GM10248 (cell line): Measurements from ENCODE around the gene HIVEP2.
A peak's percentile ranks its signal among the peaks of the same experiment; 100 is the strongest.

ENCODE experiments used
- CTCF ChIA-PET: fragments of 300-600 bp; sonication (Branson Sonifier 250); formaldehyde crosslinking; extraction: SDS; loops from one replicate; lab custom pipeline; 2021; ENCODE audit warnings: antibody characterized with exemption; lab: Yijun Ruan, JAX
- POLR2A ChIA-PET: fragments of 350-650 bp; sonication (Branson Sonifier 250); formaldehyde crosslinking; extraction: SDS; loops from one replicate; lab custom pipeline; 2020; ENCODE audit warnings: antibody characterized with exemption; lab: Yijun Ruan, JAX
- DNase-seq: peaks from one replicate; pipeline ENCODE4 v3.0.0; 2012; ENCODE audit errors: extremely low spot score
- CTCF ChIP-seq: IDR thresholded peaks from 2 replicates; pipeline ENCODE4 v1.5.1; 2012; ENCODE audit warnings: mild to moderate bottlenecking, low read depth; ENCODE audit errors: extremely low read depth, missing control alignments, control extremely low read depth

The HIVEP2 gene

DNA sequence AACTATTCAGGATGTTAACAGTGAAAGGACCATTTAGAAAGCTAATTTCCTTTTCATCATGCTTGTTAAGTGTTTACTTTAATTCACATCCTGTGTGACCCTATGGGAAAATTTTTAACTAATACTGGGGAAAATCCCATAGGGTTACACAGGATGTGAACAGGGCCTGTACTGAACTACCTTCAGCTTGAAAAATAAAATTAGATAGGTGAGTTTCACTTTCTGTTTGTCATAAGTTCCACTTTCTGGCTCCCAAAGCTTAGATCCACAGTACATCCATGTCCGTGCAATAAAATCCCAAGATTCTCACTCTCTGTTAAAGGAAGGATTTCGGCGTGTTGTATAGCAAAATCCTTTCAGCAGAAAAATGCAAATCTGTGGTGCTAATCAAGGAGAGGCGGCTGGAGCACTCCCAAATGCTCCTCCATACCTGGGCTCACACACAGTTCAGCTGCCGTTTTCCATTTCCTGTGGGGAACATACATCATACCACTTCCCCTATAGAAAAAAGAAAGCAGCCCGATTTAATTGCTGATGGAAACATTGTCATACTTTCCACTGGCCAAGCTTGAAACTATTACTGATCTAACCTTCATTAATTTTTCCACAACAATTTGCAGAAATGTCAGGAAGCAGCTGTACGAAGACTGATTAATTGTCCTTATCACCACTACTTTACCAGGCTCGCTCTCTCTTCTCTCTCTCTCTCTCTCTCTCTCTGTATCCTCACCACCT lies 125.2 kb downstream of the HIVEP2 start:
- DNase-seq: peak; percentile 34
- no peak for TF ChIP-seq CTCF
- ChIA-PET POLR2A (interaction anchor here (0.6 to 1.4 kb wide), 3 partner anchors 23 to 38 kb away, joined by 4 to 7 read pairs (median 4); no protein-coding TSS in a partner anchor), CTCF (interaction anchor here (0.7 to 14.3 kb wide), 17 partner anchors 9 to 96 kb away, joined by 3 to 196 read pairs (median 4); no protein-coding TSS in a partner anchor)

DNA sequence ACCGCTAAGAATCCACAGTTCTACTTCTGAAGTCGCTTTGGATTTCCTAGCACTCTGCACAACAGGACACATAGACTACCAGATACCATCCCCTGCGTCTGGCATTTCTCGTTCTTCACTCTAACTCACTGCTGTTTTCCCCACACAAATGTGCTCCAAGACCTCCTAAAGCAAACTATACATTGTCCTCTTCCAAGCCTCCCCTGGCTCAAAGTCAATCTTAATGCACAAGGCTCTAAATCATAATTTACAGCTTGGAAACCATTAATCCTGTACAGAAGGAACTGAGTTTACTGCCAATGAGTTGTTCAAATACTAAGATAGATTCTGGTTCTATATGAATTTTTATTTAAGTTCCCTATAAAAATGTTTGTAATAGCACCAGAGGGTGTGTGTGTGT lies 128.5 kb downstream of the HIVEP2 start:
- ChIA-PET POLR2A (no interaction called here), CTCF (interaction anchor here (0.8 to 2.3 kb wide), 7 partner anchors 8 to 119 kb away, joined by 3 to 7 read pairs (median 4); no protein-coding TSS in a partner anchor)
- TF ChIP-seq CTCF: no peak
- no peak for DNase-seq

DNA sequence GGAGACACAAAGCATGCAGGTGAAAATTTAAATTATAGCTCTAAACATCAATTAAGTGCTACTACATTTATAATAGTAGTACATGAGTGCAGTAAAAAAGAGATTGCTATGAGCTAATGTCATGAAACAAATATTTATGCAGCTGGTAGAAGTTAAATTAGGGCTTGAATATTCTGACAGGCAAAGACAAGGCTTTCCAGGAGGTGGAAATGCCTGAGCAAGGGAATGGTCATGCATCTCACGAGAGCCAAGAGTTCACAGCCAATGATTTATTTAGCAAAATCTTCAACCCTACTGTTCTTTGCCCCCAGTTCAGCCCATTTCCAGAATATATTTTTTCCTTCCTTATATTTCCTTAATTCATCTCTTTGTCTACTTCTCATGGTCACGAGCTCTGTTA lies 128.9 kb downstream of the HIVEP2 start:
- TF ChIP-seq CTCF: no peak
- DNase-seq: no peak
- POLR2A ChIA-PET: no interaction called here
- CTCF ChIA-PET: interaction anchor here (0.8 to 2.3 kb wide), 7 partner anchors 9 to 119 kb away, joined by 3 to 7 read pairs (median 4); no protein-coding TSS in a partner anchor

GRCh38 chr6:142811923-142812322 lies 133.1 kb downstream of the HIVEP2 start:
- no peak for DNase-seq
- ChIA-PET CTCF (interaction anchor here (0.8 to 2.7 kb wide), 6 partner anchors 8 to 54 kb away, joined by 3 to 8 read pairs (median 4); no protein-coding TSS in a partner anchor), POLR2A (no interaction called here)
- TF ChIP-seq CTCF: no peak

- ChIA-PET CTCF (interaction anchor here (0.8 to 2.7 kb wide), 8 partner anchors 8 to 55 kb away, joined by 3 to 8 read pairs (median 4); no protein-coding TSS in a partner anchor), POLR2A (no interaction called here)
- no peak for TF ChIP-seq CTCF
- no peak for DNase-seq
Measured at GRCh38 chr6:142810952-142811514, 133.9 kb downstream of the HIVEP2 start.

DNA sequence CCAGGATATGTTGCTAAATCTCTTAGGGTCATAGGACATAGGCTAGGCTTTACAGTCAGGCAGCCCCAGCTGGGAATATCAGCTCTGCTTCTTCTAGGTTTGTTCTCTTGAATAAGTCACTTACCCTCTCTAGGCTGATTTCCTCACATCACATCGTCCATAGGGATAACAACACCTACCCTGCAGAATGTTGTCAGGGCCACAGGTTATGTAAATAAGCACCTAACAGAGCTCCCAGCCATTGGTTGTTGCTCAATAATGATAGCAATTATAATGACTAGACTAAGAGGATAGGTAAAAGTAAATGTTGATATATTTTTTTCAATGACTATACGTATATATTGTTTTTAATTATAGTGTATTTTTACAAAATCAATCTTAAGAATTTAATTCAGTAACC lies 135.0 kb downstream of the HIVEP2 start:
- DNase-seq: no peak
- POLR2A ChIA-PET: no interaction called here
- no peak for TF ChIP-seq CTCF
- CTCF ChIA-PET: interaction anchor here (1.0 to 2.7 kb wide), 5 partner anchors 9 to 21 kb away, joined by 3 to 8 read pairs (median 3); no protein-coding TSS in a partner anchor
